B cell (primary cell): Measurements from ENCODE around the gene FCER1A.

ENCODE experiments used
- EZH2 ChIP-seq: IDR thresholded peaks from 2 replicates; pipeline ENCODE4 v1.6.1; 2012; ENCODE audit warnings: borderline replicate concordance, low read depth, mild to moderate bottlenecking, moderate library complexity, low read length; ENCODE audit not compliant: insufficient read depth, poor library complexity, severe bottlenecking
- TF ChIP-seq, protein P1 (sequence below): fragments of 200-600 bp; IDR thresholded peaks from one replicate; pipeline ENCODE4 v1.8.0; 2022; ENCODE audit warnings: antibody characterized with exemption, mild to moderate bottlenecking

DNA sequence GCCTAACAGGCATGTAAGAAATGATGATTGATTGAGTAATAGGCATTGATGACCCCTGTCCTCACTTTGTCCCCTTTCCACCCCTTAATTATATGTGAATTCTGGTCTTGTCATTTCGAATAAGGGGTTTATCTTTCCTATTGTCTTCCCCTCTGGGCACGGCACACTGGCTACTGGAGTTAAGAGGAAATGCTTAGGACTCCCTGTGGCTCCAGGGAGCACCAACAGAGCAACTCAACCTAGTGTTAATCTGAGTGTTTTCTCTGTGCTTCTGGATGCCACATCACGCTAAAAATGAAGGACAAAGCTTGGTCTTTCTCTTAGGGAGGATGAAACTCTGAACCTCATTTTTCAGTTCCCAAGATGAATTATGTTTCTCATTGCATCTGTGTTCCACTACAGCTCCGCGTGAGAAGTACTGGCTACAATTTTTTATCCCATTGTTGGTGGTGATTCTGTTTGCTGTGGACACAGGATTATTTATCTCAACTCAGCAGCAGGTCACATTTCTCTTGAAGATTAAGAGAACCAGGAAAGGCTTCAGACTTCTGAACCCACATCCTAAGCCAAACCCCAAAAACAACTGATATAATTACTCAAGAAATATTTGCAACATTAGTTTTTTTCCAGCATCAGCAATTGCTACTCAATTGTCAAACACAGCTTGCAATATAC, 5.3 kb downstream of the FCER1A start:
- TF ChIP-seq, protein P1, sequence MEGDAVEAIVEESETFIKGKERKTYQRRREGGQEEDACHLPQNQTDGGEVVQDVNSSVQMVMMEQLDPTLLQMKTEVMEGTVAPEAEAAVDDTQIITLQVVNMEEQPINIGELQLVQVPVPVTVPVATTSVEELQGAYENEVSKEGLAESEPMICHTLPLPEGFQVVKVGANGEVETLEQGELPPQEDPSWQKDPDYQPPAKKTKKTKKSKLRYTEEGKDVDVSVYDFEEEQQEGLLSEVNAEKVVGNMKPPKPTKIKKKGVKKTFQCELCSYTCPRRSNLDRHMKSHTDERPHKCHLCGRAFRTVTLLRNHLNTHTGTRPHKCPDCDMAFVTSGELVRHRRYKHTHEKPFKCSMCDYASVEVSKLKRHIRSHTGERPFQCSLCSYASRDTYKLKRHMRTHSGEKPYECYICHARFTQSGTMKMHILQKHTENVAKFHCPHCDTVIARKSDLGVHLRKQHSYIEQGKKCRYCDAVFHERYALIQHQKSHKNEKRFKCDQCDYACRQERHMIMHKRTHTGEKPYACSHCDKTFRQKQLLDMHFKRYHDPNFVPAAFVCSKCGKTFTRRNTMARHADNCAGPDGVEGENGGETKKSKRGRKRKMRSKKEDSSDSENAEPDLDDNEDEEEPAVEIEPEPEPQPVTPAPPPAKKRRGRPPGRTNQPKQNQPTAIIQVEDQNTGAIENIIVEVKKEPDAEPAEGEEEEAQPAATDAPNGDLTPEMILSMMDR: no peak
- no peak for TF ChIP-seq EZH2
